ENCODE measurements around the gene FGF5.

GRCh38 chr4:80220711-80221110, 45.8 kb upstream of the FGF5 start:
- TF ChIP-seq CTCF (IDR thresholded peaks at IDR 0.05) = no peak
- TF ChIP-seq POLR2A (IDR thresholded peaks at IDR 0.05) = no peak
